D341Med (cell line): ENCODE data around the gene DRD4.
A peak's percentile ranks its signal among the peaks of the same experiment; 100 is the strongest.

Experiments used
- DNase-seq: peaks from one replicate; pipeline ENCODE4 v3.0.0; 2012; ENCODE audit warnings: low spot score

DRD4 gene

DNA sequence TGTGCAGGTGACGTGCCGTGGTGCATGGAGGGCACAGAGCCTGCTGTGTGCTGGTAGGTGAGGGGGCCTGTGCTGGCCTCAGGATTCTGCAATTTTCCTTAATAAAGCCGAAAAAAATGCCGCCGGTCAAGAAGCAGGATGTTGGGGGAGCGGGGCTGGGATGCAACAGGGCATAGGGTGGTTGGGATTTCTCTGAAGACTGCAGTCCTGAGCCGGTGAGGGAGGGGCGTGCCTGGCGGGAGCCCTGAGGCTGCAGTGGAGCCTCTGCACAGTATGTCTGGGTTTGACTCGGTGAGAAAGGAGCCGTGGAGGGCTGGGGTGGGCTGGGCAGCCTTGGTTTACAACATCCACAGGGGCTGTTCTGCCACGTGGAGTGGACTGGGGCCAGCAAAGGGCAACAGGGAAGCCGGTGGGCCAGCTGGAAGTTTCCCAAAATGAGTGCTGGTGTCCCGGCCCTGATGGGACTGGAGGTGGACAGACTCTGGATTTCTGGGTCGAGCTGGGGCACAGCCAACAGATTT, 13.7 kb upstream of the DRD4 start:
- no peak for DNase-seq

DNA sequence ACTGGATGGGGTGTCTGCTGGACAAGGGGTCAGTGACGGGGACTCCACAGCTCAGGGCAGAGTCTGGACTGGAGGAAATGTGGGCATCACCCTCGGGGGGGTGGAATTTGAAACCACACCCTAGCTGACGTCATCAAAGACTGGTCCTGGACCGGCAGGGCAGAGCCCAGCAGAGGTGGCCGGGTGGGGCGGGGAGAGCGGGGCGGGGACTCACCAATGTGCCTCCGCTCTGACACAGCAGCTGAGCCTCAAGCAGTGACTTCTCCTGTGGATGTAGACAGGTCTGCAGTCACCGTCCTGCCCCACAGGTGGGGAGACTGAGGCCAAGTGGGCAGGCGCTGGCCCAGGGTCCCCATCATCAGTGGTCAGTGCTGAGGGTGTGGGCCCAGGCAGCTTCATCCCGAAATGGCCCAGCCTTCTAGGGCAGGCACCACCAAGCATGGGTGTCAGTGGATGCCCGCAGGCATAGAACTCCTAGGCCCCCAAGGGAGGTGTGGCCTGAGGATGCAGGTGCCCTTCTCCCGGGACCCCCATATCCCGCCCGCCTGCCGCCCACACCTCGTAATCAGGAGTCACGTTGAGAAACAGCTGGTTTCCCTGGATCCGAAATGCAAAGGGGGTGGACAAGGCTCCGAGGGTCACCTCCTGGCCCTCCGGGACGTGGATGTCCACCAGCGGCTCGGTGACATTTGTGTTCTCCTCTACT, 12.9 kb upstream of the DRD4 start:
- DNase-seq, result no peak

DNA sequence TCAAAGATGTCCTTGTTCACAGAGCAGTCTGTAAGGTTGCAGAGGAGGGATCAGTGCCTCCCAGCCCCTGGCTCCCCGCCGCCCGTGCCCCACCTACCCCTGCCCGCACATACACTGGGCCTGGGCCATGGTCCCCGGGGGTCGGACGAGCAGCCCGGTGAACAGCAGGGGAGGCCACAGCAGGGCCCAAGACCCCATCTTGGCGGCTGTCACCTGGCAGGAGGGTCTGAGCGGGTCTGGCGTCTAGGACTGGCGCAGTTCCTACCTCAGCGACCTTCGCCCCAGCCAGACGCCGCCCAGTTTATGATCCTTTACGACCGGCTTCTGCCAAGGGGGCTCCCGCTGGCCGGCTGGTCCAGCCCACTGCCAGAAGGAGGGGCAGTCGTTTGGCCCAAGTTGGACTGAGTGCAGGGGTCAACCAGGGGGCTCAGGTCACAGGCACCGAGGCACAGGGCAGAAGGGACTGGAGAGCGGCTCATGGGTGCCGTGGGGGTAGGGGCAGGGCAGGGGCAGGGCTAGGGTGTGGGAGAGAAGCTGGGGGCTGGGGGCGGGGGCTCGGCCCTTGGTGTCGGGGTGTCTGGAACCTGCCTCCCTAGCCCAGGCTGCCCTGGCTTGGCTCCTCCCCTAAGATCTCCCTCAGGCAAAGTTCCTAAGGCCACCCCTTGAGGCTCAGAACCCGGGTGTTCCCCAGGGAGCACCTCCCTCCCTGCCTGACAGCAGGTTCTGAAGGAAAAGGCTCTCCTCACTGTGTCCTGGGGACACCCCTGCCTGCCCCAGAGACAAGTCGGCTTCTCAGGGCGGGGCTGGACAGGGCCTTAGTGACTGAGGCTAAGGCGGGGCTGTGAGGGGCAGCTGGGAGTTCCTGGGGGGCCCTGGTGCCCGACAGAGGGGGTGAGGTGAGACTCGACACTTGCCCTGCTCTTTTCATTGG, 12.1 kb upstream of the DRD4 start, which contains the start of gene CDHR5:
TSS of gene CDHR5 (minus strand) at position 251 of the 931 bp plus-strand sequence. CDS start at position 198, 53 bp downstream.
- no peak for DNase-seq

DNA sequence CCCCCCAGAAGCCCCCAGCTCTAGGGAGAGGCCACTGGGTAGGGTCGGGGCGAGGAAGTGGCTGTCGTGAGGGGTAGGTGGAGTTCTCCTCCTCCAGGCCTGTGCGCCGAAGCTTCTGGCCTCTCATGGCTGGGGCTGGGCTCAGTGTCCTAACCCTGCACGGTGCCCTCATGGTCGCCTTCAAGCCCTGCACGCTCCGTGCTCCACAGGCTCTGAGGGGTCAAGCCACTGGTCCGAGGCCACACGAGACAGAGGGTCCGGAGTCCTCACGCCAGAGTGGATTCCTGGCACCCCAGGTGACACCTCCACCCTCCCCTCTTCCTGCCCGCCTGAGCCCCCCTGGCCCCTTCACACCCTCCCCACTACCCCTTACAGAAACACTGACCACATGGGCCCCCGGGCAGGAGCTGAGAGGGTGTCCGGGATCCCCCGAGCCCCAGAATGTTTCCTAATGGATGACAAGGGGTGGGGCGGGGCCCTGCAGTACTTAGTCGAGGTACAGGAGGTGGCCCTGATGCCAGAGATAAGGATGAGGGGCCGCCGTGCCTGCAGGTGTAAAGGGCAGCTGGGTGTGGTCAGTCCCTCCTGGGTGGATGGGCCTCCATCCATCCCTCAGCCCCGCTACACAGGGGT, 11.3 kb upstream of the DRD4 start:
- DNase-seq, result no peak

DNA sequence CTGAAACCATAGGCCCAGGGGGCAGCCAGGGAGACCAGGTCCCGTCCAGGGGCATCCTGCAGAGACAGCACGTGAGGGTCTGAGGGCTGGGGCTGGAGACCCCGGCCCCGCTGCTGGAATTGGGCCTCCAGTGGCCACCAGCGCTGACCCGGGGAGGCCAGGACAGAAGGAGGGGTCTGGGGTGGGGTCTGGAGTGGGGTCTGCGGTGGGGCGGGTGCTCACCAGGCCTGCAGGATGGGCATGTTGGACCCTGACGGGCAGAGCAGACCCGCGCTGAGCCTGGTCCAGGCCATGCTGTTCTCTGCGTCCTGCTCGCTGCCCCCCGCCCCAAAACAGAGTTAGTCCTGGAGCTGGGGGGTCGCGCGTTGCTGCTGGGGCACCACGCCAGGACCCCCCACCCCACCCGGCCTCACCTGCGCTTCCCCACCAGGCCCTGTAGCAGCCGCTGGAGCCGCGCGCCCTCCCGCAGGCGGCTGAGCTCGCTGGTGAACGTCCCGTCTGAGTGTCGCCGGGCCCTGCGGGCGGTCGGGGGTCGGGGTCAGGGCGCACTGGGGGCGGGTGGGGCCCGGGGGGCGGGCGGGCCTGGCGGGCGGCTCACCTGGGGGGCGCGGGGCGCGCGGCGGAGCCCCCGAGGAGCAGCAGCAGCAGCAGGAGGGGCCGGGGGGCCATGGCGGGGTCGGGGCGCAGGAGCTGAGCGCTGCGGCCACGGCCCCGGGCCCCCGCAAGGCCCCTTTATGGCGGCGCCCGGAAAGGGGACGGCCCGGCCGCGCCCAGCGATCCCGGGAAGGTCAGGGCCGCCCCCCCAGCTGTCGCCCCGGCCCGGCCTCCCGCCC, 10.4 kb upstream of the DRD4 start, which contains the start of gene SCT:
TSS of gene SCT (minus strand) at position 707 of the 833 bp plus-strand sequence. CDS start at position 669, 38 bp downstream.
- no peak for DNase-seq

DNA sequence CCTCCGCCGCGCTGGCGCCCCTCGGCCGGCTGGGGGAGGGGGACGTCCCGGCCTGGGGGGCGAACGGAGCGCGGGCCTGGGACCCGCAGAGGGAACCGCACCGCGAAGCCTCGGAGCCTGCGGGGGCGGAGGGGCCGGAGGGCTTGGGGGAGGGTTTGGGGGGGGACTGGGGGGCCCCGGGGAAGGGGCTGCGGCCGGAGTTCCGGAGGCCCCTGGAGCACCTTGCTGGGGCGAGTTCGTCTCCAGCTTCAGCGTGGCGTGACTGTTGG, 9.8 kb upstream of the DRD4 start:
- no peak for DNase-seq

DNA sequence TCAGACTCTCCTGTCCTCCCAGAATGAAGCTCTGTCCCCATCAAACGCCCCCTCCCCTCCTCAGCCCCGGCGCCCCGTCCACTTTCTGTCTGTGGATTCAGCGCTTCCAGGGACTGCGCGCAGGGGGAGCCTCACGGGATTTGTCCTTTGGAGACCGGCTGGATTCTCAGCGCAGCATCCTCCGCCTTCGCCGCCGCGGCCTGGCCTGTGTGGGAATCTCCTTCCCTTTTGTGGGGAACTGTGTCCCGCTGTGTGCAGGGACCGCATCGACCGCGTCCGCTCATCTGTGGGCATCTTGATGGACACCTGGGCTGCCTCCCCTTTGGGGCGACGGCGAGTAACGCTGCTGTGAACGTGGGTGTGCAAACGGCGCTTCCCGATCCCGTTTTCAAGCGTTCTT, 9.0 kb upstream of the DRD4 start:
- no peak for DNase-seq

DNA sequence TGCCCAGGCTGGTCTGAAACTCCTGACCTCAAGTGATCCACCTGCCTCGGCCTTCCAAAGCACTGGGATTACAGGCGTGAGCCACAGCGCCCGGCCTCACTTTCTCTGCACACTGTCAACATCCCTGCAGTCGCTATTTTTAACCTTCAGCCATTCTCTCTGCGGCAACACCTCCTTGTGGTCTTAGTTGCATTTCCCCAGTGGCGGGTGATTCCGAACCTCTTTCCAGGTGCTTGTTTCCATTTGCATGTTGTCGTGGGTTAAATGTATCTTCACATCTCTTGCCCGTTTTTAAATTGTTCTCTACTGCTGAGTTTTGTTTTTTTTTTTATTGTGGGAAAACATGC, 7.9 kb upstream of the DRD4 start:
- DNase-seq, result no peak

DNA sequence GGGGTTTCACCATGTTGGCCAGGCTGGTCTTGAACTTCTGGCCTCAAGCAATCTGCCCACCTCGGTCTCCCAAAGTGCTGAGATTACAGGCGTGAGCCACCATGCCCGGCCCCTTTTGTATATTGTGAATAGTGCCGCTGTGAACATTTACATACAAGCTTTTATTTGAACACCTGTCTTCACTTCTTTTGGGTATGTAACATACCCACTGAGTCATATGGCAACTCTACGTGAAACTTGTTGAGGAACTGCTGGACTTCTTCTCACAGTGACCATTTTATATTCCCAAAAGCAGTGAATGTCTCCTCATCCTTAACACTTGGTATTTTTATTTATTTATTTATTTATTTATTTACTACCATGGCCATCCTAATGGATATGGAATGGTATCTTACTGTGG, 6.2 kb upstream of the DRD4 start:
- DNase-seq, result no peak

DNA sequence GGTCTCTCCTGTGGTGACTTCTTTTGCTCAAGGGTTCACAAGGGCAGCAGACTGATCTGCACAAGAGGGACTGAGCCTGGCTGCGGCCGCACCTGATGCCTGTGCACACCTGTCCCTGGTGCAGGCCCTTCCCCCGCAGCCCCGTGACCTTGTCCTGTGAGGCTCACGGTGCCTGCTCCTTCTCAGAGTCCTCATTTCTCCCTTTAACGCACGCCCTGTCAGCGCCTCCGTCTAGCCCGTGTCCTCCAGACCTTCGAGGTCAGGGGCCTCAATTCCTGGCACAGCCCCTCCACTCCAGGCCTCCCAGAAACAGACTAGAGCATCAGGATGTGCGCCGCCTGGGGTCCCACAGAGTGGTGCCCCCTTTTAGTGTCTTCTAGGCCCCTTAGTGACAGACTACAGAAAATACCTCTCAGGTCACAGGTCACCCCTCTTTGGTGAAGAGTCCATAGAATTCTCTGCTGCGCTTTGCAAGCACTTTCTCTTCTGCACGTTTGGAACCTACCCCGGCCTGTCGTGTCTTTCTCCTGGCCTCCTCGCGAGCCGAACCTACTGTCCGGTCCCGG, 1.0 kb upstream of the DRD4 start:
- DNase-seq, result no peak

DNA sequence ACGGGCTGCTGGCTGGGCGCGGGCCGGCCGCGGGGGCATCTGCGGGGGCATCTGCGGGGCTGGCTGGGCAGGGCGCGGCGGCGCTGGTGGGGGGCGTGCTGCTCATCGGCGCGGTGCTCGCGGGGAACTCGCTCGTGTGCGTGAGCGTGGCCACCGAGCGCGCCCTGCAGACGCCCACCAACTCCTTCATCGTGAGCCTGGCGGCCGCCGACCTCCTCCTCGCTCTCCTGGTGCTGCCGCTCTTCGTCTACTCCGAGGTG, 194 bp downstream of the DRD4 start:
- DNase-seq, result no peak

DNA sequence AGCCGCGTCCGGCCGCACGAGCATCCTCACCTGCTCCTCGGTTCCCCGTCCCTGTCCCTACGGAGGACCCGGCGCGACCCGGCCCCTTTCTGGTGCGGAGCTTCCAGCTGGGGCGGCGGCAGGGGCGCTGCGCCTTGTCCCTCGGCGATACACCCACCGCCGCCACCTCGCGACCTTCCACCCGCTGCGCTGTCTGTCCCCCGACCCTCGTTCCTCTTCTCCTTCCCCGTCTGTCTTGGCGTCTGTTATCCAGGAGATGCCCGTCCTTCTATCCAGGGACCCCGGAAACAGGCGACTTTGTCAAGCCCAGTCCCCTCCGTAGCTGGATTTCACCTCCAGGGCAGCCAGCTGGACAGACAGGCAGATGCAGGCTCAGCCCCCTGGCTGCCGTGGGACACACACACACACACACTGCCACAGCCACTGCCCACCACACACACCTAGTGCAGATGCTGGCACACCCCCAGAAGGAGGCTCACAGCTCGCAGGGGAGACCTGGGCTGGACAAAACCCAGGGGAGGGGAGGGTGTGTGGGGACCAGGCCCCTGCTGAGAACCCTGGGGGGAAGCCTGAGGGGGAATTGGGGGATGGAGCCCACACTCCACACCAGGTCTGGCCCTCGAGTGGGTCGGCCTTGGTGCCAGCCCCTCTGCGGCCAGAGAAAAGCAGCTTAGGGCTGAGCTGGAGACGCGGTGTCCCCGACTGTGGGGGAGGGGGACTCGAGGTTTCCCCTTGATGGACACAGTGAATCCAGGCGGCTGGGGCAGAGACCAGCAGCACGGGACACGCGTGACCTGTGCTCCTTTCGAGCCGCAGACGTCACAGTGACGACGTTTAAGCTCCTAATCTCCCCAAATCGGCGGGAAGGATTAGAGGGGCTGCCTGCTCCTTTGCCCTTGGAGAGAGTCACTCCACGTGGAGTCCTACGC, 788 bp downstream of the DRD4 start:
- DNase-seq, result peak; percentile 68

DNA sequence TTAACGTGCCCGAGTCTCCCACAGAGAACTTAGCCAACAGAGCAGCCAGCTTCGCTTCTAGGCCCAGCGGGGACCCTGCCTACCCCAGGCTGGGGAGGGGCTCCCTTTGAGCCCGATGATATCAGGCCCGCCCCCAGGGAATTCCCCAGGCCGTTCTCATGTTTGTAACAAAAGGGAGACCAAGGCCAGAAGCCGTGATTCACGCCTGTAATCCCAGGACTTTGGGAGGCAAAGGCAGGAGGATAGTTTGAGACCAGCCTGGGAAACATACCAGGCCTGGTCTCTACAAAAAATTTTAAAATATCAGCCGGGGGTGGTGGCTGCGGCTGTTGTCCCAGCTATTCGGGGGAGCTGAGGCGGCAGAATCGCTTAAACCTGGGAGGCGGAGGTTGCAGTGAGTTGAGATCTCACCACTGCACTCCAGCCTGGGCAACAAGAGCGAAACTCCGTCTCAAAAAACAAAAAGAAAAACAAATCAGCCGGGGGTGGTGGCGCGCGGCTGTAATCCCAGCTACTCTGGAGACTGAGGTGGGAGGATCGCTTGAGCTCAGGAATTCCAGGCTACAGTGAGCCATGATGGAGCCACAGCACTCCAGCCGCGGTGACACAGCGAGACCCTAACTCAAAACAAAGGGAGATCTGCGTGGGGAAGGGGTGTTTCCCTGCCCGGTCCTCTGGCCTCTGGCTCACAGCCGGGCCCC, 1.7 kb downstream of the DRD4 start:
- peak; percentile 54 for DNase-seq

DNA sequence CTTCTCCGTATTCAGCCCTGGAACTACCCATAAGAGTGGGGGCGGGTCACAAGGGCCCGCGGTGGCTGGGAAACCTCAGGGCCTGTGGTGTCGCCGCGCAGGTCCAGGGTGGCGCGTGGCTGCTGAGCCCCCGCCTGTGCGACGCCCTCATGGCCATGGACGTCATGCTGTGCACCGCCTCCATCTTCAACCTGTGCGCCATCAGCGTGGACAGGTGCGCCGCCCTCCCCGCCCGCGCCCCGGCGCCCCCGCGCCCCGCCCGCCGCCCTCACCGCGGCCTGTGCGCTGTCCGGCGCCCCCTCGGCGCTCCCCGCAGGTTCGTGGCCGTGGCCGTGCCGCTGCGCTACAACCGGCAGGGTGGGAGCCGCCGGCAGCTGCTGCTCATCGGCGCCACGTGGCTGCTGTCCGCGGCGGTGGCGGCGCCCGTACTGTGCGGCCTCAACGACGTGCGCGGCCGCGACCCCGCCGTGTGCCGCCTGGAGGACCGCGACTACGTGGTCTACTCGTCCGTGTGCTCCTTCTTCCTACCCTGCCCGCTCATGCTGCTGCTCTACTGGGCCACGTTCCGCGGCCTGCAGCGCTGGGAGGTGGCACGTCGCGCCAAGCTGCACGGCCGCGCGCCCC, 2.4 kb downstream of the DRD4 start:
- DNase-seq, result peak; percentile 43

DNA sequence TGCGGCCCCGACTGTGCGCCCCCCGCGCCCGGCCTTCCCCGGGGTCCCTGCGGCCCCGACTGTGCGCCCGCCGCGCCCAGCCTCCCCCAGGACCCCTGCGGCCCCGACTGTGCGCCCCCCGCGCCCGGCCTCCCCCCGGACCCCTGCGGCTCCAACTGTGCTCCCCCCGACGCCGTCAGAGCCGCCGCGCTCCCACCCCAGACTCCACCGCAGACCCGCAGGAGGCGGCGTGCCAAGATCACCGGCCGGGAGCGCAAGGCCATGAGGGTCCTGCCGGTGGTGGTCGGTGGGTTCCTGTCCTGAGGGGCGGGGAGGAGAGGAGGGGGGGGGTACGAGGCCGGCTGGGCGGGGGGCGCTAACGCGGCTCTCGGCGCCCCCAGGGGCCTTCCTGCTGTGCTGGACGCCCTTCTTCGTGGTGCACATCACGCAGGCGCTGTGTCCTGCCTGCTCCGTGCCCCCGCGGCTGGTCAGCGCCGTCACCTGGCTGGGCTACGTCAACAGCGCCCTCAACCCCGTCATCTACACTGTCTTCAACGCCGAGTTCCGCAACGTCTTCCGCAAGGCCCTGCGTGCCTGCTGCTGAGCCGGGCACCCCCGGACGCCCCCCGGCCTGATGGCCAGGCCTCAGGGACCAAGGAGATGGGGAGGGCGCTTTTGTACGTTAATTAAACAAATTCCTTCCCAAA, 3.1 kb downstream of the DRD4 start:
- DNase-seq, result peak; percentile 35

DNA sequence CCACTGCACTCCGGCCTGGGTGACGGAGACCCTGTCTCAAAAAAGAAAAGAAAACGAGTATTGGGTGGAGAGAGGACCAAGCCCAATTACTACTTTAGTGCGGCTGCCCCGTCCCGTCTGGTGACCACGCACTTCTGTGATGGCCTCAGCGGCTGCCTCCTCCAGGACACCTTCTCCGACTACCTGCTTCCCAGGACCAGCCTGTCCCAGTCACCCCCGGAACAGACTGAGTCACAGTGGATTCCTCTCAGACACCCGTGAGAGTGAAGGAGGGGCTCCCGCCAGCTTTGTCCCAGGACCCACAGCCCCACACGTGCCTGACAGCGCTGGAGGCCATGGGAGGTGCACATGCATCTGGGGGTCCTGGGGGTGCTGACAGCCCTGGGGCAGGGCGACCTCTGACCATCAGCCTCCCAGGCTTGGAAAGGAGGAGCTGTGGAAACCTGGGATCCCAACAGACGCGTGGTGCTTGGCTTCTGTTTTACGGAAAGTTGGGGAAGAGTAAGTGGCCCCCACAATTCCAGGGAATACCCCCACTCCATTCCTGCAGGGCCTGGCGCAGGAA, 4.8 kb downstream of the DRD4 start:
- DNase-seq, result peak; percentile 27

DNA sequence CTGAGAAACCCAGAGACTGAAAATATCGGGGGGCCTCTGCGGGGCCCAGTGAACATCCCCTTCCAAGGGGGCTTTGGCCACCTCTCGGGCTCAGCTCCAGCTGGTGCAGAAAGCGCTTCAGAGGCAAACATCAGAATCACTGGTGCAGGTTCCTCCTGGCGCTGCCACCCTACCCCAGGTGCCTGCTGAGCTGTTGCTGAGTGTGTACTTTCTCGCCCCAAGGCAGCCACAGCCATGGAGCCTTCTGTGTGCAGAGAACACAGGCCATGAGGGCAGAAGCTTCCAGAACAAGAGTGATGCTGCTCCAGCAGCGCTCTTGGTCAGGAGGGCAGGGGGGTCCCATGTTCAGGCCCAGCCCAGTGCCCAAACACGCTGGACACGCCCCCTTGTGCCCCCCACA, 6.3 kb downstream of the DRD4 start:
- peak; percentile 22 for DNase-seq

DNA sequence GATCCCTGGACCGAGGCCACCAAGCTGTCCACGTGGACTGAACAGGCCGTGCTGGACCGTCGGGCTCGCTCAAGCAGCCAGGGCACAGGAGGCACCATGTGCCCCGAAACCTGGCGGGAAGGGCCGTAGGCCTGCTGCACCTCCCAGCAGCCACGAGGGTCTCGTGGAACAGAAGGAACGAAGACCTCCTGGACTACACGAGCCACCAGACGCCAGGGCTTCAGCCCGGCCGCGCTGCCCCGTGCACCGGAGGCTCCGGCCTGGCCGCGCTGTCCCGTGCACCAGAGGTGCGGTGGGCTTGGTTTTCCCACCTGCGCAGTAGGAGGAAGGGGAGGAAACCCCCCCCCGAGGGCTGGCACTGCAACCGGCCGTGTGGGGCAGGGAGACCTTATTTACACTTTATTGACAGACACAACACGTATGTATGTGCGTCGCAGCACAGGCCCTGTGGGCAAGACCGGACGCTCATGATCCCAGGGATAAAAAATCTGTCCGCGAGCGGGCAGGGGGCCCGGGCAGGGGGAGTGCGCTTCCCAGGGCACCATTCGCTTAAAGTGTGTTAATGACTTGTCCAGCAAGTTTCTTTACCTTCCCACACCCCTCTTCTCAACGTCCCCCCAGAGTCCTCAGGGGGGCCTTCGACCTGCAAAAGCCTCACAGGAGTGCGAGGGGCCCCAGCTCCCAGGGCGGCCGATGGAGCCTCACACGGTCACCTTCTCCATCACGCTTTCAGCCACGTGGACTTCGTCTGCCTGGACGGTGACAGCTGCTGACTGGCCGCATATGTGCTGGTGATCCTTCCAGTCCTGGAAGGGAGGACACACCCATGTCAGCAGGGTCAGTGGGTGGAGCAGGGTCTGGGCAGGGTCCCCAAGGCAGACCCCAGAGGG, 7.0 kb downstream of the DRD4 start:
- peak; percentile 29 for DNase-seq
